A549 (cell line): ENCODE results near the gene PIGP. TPM values are rescaled to one million over a fixed set of nuclear protein-coding genes. Genes with fewer than 3 reads are reported as not detected.

Source experiments
- ATAC-seq, 2 experiments: fragments of 200-7000 bp in 1 of 2; fragments of >200 bp in 1 of 2; cut with Nextera tagmentation in 1 of 2; cut with Tn5 transposase in 1 of 2; 3 replicates each; pipeline versions ENCODE4 v1.8.0 to v1.9.1; 2018 to 2020; ENCODE audit warnings: mild to moderate bottlenecking in 1 of 2, moderate library complexity in 1 of 2
- CTCF ChIA-PET: fragments of 300-600 bp; sonication (Branson Sonifier 250); formaldehyde crosslinking; extraction: SDS; loops from one replicate; lab custom pipeline; 2021; ENCODE audit warnings: antibody characterized with exemption, inconsistent platforms; lab: Yijun Ruan, JAX
- POLR2A ChIA-PET: fragments of 350-600 bp; formaldehyde crosslinking; extraction: SDS; loops from one replicate; lab custom pipeline; 2021; ENCODE audit warnings: antibody characterized with exemption, inconsistent platforms; lab: Yijun Ruan, JAX
- DNase-seq, 2 experiments: peaks; one replicate each; pipeline versions ENCODE4 v3.0.0 to v3.0.0-alpha.2; 2011 to 2016; ENCODE audit warnings: low read depth in 1 of 2, low spot score in 1 of 2
- FAIRE-seq: peaks from 2 replicates; lab custom pipeline; 2011; peaks lifted over from hg19 to GRCh38; lab: Jason Lieb, UNC
- H3K27ac ChIP-seq, 2 experiments: fragments of >200 bp; sonication (Bioruptor Twin); formaldehyde crosslinking; 3 replicates each; pipeline ENCODE4 v1.5.1; 2016 to 2017
- H3K4me1 ChIP-seq: fragments of >200 bp; sonication (Bioruptor Twin); formaldehyde crosslinking; 3 replicates; pipeline ENCODE4 v1.6.1; 2016
- H3K4me2 ChIP-seq: fragments of >200 bp; sonication (Bioruptor Twin); formaldehyde crosslinking; 3 replicates; pipeline ENCODE4 v1.6.1; 2016
- H3K4me3 ChIP-seq: fragments of >200 bp; sonication (Bioruptor Twin); formaldehyde crosslinking; 3 replicates; pipeline ENCODE4 v1.5.1; 2016
- H3K9me3 ChIP-seq: fragments of >200 bp; sonication (Bioruptor Twin); formaldehyde crosslinking; 3 replicates; pipeline ENCODE4 v1.6.1; 2016
- ATOH8 ChIP-seq: fragments of 250-450 bp; sonication (Bioruptor Pico); IDR thresholded peaks from 2 replicates; pipeline ENCODE4 v1.5.0; 2020; ENCODE audit warnings: low read depth, mild to moderate bottlenecking, moderate library complexity
- CBX2 ChIP-seq: fragments of 200-600 bp; sonication (generic); IDR thresholded peaks from 2 replicates; pipeline ENCODE4 v1.6.1; 2016; ENCODE audit warnings: low read depth, mild to moderate bottlenecking, borderline replicate concordance
- CHD2 ChIP-seq: fragments of 150-350 bp; IDR thresholded peaks from 2 replicates; pipeline ENCODE4 v1.6.1; 2014; ENCODE audit warnings: low read length; ENCODE audit not compliant: partially characterized antibody
- E2F6 ChIP-seq: IDR thresholded peaks from 2 replicates; pipeline ENCODE4 v1.6.1; 2012; ENCODE audit warnings: low read depth, borderline replicate concordance
- ESRRA ChIP-seq: fragments of 150-350 bp; IDR thresholded peaks from 2 replicates; pipeline ENCODE4 v1.6.1; 2014; ENCODE audit warnings: mild to moderate bottlenecking, low read length, borderline replicate concordance
- FOSB ChIP-seq: fragments of 250-450 bp; sonication (Bioruptor Pico); IDR thresholded peaks from 2 replicates; pipeline ENCODE4 v1.5.0; 2020; ENCODE audit warnings: mild to moderate bottlenecking, moderate library complexity
- GATA3 ChIP-seq: IDR thresholded peaks from 2 replicates; pipeline ENCODE4 v1.6.1; 2012; ENCODE audit warnings: borderline replicate concordance
- HDAC2 ChIP-seq: fragments of 200-600 bp; sonication (generic); IDR thresholded peaks from 2 replicates; pipeline ENCODE4 v1.6.1; 2016
- HES2 ChIP-seq: fragments of >200 bp; sonication (Bioruptor Twin); formaldehyde crosslinking; IDR thresholded peaks from 2 replicates; pipeline ENCODE4 v1.6.1; 2016
- HEYL ChIP-seq: fragments of 250-450 bp; sonication (Bioruptor Pico); IDR thresholded peaks from 2 replicates; pipeline ENCODE4 v1.8.0; 2021; ENCODE audit warnings: mild to moderate bottlenecking, moderate library complexity
- HOXB13 ChIP-seq: fragments of 250-450 bp; sonication (Bioruptor Pico); IDR thresholded peaks from 2 replicates; pipeline ENCODE4 v1.5.0; 2020; ENCODE audit warnings: low read depth, mild to moderate bottlenecking, moderate library complexity
- MAFK ChIP-seq: fragments of 450-650 bp; IDR thresholded peaks from 2 replicates; pipeline ENCODE4 v1.6.1; 2014; ENCODE audit not compliant: partially characterized antibody
- MAZ ChIP-seq: fragments of 150-350 bp; IDR thresholded peaks from 2 replicates; pipeline ENCODE4 v1.6.1; 2014; ENCODE audit warnings: antibody characterized with exemption, low read depth, low read length, borderline replicate concordance
- MYC ChIP-seq: IDR thresholded peaks from 2 replicates; pipeline ENCODE4 v1.6.1; 2012; ENCODE audit warnings: mild to moderate bottlenecking, inconsistent platforms, low read length, improper control_type of control experiment, borderline replicate concordance
- RAD21 ChIP-seq, 2 experiments: fragments of >200 bp in 1 of 2; sonication (Bioruptor Twin) in 1 of 2; formaldehyde crosslinking in 1 of 2; IDR thresholded peaks in 1 of 2; conservative IDR thresholded peaks in 1 of 2; 2 replicates in 1 of 2; 3 replicates in 1 of 2; pipeline ENCODE4 v1.6.1; 2012 to 2018; ENCODE audit warnings: inconsistent platforms in 1 of 2
- REST ChIP-seq: fragments of 200-600 bp; sonication (generic); IDR thresholded peaks from 2 replicates; pipeline ENCODE4 v1.6.1; 2016; ENCODE audit warnings: antibody characterized with exemption, mild to moderate bottlenecking, moderate library complexity
- SREBF2 ChIP-seq: fragments of 450-650 bp; IDR thresholded peaks from 2 replicates; pipeline ENCODE4 v1.6.1; 2014; ENCODE audit warnings: mild to moderate bottlenecking, moderate library complexity
- TP53 ChIP-seq: fragments of 250-450 bp; sonication (Bioruptor Pico); IDR thresholded peaks from 2 replicates; pipeline ENCODE4 v1.5.0; 2021; ENCODE audit warnings: mild to moderate bottlenecking, moderate library complexity
- ZNF302 ChIP-seq: fragments of 250-450 bp; sonication (Bioruptor Pico); IDR thresholded peaks from 2 replicates; pipeline ENCODE4 v1.9.0; 2021; ENCODE audit warnings: inconsistent platforms, mild to moderate bottlenecking, moderate library complexity
- WGBS: methylation state at CpG from one replicate; pipeline ENCODE4 v1.1.6; 2017; ENCODE audit errors: missing lambda C conversion rate; 5-methylcytosine and 5-hydroxymethylcytosine counted together
- polyA plus RNA-seq, 4 experiments: library from polyadenylated mRNA; depleted of rRNA in 3 of 4; stranded (reverse); fragments of >200 nt; fragmentation: RNase III in 1 of 4; extraction: RNeasy Plus Mini Kit Qiagen cat#74134 plus additional on column Dnase treatment in 1 of 4; gene quantifications; 2 replicates in 3 of 4; 3 replicates in 1 of 4; pipeline ENCODE4 v1.2.3, GENCODE V29; 2011 to 2017

PIGP gene
- polyA plus RNA-seq, 2 of the 4 experiments (the other 2 are of a cell fraction): 14.8 to 49.5 TPM

- Histone ChIP-seq H3K27ac (no peak overlapping the region), H3K4me3 (no peak overlapping the region), H3K9me3 (no peaks in the 10 kb centered on the region), H3K4me2 (no peak overlapping the region), H3K4me1 (peaks cover 22% of the 10 kb centered on the region)
- DNase-seq: no peak
- ATAC-seq: no peak
- 74% methylated on average over 2 of the region's 2 CpGs for WGBS
- TF ChIP-seq ESRRA: no peak
- no peak for TF ChIP-seq GATA3
- TF ChIP-seq REST: no peak
- TF ChIP-seq CBX2: no peak
- TF ChIP-seq ZNF302 (CRISPR knock-in tag): no peak
- TF ChIP-seq MAFK: no peak
- no peak for FAIRE-seq
- CTCF ChIA-PET: interaction anchor here (0.6 to 1.0 kb wide), 3 partner anchors 9 to 48 kb away, joined by 3 to 4 read pairs (median 3); no protein-coding TSS in a partner anchor
- POLR2A ChIA-PET: no interaction called here
Observed at GRCh38 chr21:37058261-37058660, 14.6 kb downstream of the PIGP start.

GRCh38 chr21:37057614-37058013 lies 15.3 kb downstream of the PIGP start:
- no peak overlapping the region for H3K4me3 ChIP-seq
- FAIRE-seq (no peak), ATAC-seq (no peak), DNase-seq (no peak)
- over 99% methylated on average over 7 of the region's 7 CpGs for WGBS
- ChIA-PET CTCF (interaction anchor here (0.8 kb wide), 1 partner anchor 9 kb away, joined by 4 read pairs; no protein-coding TSS in a partner anchor), POLR2A (no interaction called here)
- no peaks in the 10 kb centered on the region for H3K9me3 ChIP-seq
- H3K4me1 ChIP-seq: peaks cover 22% of the 10 kb centered on the region
- H3K27ac ChIP-seq: no peak overlapping the region
- H3K4me2 ChIP-seq: no peak overlapping the region
- TF ChIP-seq CHD2 (no peak), TP53 (CRISPR knock-in tag) (no peak), RAD21 (conservative IDR thresholded peaks at IDR 0.05 in 1 of 2, IDR thresholded peaks at IDR 0.05 in 1 of 2) (no peak), HES2 (no peak), MYC (no peak), E2F6 (no peak), ATOH8 (no peak), HDAC2 (no peak), GATA3 (no peak), FOSB (no peak), SREBF2 (no peak), HOXB13 (CRISPR knock-in tag) (no peak), MAZ (no peak), HEYL (CRISPR knock-in tag) (no peak)
- TF ChIP-seq, all 56 proteins: peak for 0
